ENCODE results near the gene TSACC.

TSACC gene

DNA sequence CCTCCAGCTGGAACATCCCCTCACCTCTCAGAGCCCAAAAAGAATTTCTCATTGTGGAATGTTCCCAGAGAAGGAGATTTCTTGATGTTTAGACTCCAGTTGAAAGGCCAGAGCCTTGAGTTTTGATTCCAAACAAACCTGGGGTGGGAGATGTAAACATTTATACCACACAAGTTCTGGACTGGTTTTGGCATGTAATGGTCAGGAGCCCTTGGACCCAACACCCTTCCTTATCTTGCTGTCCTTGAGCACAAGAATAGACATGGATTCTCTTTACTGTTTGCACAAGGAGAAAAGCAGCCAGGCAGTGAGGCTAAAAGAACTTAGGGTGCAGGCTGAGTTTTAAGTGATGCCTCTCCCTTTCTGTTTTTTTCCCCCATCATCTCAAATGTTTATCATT, 35.2 kb downstream of the TSACC start:
- ATAC-seq: no peak
- TF ChIP-seq ZFP30 (CRISPR knock-in tag; IDR thresholded peaks at IDR 0.05) (no peak), SNAI2 (CRISPR knock-in tag; IDR thresholded peaks at IDR 0.05) (no peak), ARNTL (CRISPR knock-in tag; IDR thresholded peaks at IDR 0.05; ENCODE audit: borderline replicate concordance, low read depth) (no peak), RARB (CRISPR knock-in tag; IDR thresholded peaks at IDR 0.05) (no peak), TCF4 (CRISPR knock-in tag; IDR thresholded peaks at IDR 0.05; ENCODE audit: borderline replicate concordance) (no peak), PPARA (CRISPR knock-in tag; IDR thresholded peaks at IDR 0.05; ENCODE audit: borderline replicate concordance) (no peak), CSDC2 (CRISPR knock-in tag; IDR thresholded peaks at IDR 0.05) (no peak), GLIS3 (CRISPR knock-in tag; IDR thresholded peaks at IDR 0.05) (no peak), ZC3H10 (CRISPR knock-in tag; IDR thresholded peaks at IDR 0.05) (no peak)
- TF ChIP-seq, protein P1, sequence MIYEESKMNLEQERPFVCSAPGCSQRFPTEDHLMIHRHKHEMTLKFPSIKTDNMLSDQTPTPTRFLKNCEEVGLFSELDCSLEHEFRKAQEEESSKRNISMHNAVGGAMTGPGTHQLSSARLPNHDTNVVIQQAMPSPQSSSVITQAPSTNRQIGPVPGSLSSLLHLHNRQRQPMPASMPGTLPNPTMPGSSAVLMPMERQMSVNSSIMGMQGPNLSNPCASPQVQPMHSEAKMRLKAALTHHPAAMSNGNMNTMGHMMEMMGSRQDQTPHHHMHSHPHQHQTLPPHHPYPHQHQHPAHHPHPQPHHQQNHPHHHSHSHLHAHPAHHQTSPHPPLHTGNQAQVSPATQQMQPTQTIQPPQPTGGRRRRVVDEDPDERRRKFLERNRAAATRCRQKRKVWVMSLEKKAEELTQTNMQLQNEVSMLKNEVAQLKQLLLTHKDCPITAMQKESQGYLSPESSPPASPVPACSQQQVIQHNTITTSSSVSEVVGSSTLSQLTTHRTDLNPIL (CRISPR knock-in tag; IDR thresholded peaks at IDR 0.05; ENCODE audit: low read depth): no peak

DNA sequence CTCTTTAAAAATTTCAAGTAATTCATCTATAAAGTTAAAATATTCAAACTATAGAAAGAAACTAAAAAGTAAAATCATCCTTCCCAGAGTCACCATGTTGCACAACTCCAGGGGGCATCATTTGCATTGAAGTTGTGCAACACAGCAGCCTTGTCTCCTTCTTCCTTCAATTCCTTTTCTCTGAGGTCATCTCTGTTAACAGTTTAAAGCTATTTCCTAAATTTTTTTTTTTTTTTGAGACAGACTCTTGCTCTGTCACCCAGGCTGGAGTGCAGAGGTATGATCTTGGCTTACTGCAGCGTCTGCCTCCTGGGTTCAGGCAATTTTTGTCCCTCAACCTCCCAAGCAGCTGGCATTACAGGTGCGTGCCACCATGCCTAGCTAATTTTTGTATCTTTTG, 37.8 kb downstream of the TSACC start:
- ATAC-seq: no peak
- TF ChIP-seq ZNF8 (CRISPR knock-in tag; IDR thresholded peaks at IDR 0.05): no peak
- no peak for TF ChIP-seq ZC3H10 (CRISPR knock-in tag; IDR thresholded peaks at IDR 0.05)
- no peak for TF ChIP-seq GLIS3 (CRISPR knock-in tag; IDR thresholded peaks at IDR 0.05)
- TF ChIP-seq, protein P1 (CRISPR knock-in tag; IDR thresholded peaks at IDR 0.05; ENCODE audit: low read depth): no peak
- TF ChIP-seq, protein P2, sequence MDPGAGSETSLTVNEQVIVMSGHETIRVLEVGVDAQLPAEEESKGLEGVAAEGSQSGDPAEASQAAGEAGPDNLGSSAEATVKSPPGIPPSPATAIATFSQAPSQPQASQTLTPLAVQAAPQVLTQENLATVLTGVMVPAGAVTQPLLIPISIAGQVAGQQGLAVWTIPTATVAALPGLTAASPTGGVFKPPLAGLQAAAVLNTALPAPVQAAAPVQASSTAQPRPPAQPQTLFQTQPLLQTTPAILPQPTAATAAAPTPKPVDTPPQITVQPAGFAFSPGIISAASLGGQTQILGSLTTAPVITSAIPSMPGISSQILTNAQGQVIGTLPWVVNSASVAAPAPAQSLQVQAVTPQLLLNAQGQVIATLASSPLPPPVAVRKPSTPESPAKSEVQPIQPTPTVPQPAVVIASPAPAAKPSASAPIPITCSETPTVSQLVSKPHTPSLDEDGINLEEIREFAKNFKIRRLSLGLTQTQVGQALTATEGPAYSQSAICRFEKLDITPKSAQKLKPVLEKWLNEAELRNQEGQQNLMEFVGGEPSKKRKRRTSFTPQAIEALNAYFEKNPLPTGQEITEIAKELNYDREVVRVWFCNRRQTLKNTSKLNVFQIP (CRISPR knock-in tag; IDR thresholded peaks at IDR 0.05; ENCODE audit: borderline replicate concordance, low read depth): no peak
- TF ChIP-seq CSDC2 (CRISPR knock-in tag; IDR thresholded peaks at IDR 0.05): no peak
- TF ChIP-seq TCF4 (CRISPR knock-in tag; IDR thresholded peaks at IDR 0.05; ENCODE audit: borderline replicate concordance): no peak
- no peak for TF ChIP-seq ISL1 (CRISPR knock-in tag; IDR thresholded peaks at IDR 0.05)
- no peak for TF ChIP-seq TOX (CRISPR knock-in tag; IDR thresholded peaks at IDR 0.05; ENCODE audit: borderline replicate concordance)
- TF ChIP-seq, protein P3, sequence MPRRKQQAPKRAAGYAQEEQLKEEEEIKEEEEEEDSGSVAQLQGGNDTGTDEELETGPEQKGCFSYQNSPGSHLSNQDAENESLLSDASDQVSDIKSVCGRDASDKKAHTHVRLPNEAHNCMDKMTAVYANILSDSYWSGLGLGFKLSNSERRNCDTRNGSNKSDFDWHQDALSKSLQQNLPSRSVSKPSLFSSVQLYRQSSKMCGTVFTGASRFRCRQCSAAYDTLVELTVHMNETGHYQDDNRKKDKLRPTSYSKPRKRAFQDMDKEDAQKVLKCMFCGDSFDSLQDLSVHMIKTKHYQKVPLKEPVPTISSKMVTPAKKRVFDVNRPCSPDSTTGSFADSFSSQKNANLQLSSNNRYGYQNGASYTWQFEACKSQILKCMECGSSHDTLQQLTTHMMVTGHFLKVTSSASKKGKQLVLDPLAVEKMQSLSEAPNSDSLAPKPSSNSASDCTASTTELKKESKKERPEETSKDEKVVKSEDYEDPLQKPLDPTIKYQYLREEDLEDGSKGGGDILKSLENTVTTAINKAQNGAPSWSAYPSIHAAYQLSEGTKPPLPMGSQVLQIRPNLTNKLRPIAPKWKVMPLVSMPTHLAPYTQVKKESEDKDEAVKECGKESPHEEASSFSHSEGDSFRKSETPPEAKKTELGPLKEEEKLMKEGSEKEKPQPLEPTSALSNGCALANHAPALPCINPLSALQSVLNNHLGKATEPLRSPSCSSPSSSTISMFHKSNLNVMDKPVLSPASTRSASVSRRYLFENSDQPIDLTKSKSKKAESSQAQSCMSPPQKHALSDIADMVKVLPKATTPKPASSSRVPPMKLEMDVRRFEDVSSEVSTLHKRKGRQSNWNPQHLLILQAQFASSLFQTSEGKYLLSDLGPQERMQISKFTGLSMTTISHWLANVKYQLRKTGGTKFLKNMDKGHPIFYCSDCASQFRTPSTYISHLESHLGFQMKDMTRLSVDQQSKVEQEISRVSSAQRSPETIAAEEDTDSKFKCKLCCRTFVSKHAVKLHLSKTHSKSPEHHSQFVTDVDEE (CRISPR knock-in tag; IDR thresholded peaks at IDR 0.05): no peak
- no peak for TF ChIP-seq ZNF565 (CRISPR knock-in tag; conservative IDR thresholded peaks at IDR 0.05; ENCODE audit: low read depth)

DNA sequence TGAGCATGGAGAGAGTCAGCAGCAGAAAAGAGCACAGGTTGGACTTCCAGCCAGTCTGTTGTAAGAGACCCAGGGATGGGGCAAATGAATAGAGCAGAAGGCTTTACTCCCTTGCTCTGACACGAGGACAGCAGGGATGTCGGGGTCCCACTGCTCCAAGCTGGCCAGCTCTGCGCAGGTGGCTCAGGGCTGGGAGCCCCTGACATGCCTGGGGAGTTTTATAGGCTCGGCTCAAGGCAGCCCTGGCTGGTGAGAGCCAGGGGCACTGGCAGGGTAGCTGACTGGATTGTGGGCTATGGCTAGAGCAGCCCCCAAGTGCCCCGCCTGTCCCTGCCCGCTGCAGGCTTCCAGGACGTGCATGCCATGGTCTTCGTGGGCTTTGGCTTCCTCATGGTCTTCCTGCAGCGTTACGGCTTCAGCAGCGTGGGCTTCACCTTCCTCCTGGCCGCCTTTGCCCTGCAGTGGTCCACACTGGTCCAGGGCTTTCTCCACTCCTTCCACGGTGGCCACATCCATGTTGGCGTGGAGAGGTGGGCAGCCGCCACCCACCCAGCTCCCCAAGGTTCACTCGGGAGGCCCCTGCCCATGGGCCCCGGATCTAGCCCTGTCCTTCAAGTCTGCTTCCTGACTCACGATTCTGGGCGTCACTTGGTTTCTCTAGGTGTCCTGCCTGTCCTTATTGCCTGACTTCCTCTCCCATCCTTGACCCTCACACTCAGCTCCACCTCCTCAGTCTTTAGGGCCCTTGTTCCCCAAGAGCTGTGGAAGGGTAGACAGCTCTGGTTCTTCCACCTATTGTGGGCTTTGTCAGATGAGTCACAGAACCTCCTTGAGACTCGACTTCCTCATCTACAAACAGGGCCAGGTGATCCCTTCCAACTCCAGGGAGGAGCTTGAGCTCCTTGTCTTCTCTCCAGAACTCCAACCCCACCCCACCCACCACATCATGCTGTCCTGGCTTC, 38.9 kb downstream of the TSACC start:
- TF ChIP-seq, protein P4, sequence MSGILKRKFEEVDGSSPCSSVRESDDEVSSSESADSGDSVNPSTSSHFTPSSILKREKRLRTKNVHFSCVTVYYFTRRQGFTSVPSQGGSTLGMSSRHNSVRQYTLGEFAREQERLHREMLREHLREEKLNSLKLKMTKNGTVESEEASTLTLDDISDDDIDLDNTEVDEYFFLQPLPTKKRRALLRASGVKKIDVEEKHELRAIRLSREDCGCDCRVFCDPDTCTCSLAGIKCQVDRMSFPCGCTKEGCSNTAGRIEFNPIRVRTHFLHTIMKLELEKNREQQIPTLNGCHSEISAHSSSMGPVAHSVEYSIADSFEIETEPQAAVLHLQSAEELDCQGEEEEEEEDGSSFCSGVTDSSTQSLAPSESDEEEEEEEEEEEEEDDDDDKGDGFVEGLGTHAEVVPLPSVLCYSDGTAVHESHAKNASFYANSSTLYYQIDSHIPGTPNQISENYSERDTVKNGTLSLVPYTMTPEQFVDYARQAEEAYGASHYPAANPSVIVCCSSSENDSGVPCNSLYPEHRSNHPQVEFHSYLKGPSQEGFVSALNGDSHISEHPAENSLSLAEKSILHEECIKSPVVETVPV (CRISPR knock-in tag; IDR thresholded peaks at IDR 0.05): no peak
- no peak for TF ChIP-seq ESRRG (CRISPR knock-in tag; IDR thresholded peaks at IDR 0.05)
- no peak for ATAC-seq

DNA sequence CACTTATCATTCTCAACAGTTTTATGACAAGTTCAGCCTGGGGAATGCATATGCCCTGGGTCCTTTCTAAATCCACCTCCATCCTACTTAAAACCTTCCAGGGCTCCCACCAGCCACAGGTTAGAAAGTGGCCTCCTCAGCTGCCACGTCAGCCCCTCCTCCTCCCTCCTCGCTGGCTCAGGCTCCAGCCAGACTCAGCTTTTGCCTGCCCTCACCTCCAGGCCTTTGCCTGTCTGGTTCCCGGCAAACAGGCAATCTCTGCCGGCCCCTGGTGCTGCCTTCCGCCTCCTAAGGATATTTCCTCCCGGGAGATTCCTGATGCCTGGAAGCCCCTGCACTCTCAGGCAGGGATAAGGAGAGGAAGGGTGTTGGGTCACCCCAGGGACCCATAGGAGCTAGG, 40.2 kb downstream of the TSACC start:
- no peak for ATAC-seq
- TF ChIP-seq PPARA (CRISPR knock-in tag; IDR thresholded peaks at IDR 0.05; ENCODE audit: borderline replicate concordance) (no peak), RARB (CRISPR knock-in tag; IDR thresholded peaks at IDR 0.05) (no peak), CSDC2 (CRISPR knock-in tag; IDR thresholded peaks at IDR 0.05) (no peak), OSR1 (CRISPR knock-in tag; IDR thresholded peaks at IDR 0.05) (no peak), TCF4 (CRISPR knock-in tag; IDR thresholded peaks at IDR 0.05; ENCODE audit: borderline replicate concordance) (no peak), ZNF70 (CRISPR knock-in tag; IDR thresholded peaks at IDR 0.05) (no peak), SNAI2 (CRISPR knock-in tag; IDR thresholded peaks at IDR 0.05) (no peak), ISL1 (CRISPR knock-in tag; IDR thresholded peaks at IDR 0.05) (no peak), ZNF8 (CRISPR knock-in tag; IDR thresholded peaks at IDR 0.05) (no peak), TOX (CRISPR knock-in tag; IDR thresholded peaks at IDR 0.05; ENCODE audit: borderline replicate concordance) (no peak), GLIS3 (CRISPR knock-in tag; IDR thresholded peaks at IDR 0.05) (no peak), ZNF565 (CRISPR knock-in tag; conservative IDR thresholded peaks at IDR 0.05; ENCODE audit: low read depth) (no peak), ZC3H10 (CRISPR knock-in tag; IDR thresholded peaks at IDR 0.05) (no peak), ZFP30 (CRISPR knock-in tag; IDR thresholded peaks at IDR 0.05) (no peak), ARNTL (CRISPR knock-in tag; IDR thresholded peaks at IDR 0.05; ENCODE audit: borderline replicate concordance, low read depth) (no peak)
- TF ChIP-seq, protein P2 (CRISPR knock-in tag; IDR thresholded peaks at IDR 0.05; ENCODE audit: borderline replicate concordance, low read depth): no peak
